Measurements from ENCODE around the gene PTPRD.

DNA sequence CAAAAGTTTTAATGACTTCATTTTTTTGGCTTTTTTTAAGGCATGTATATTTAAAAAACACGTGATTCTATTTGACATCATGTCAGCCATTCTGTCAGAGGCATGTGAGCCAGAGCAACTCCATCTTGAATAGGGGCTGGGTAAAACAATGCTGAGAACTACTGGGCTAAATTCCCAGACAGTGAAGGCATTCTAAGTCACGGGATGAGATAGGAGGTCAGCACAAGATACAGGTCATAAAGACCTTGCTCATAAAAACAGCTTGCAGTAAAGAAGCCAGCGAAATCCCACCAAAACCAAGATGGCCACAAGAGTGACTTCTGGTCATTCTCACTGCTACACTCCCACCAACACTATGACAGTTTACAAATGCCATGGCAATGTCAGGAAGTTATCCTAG, 1812.6 kb downstream of the PTPRD start:
- TF ChIP-seq CTCF (IDR thresholded peaks at IDR 0.05) (no peak), POLR2A (IDR thresholded peaks at IDR 0.05) (no peak)
